ENCODE results near the gene MYBPH.

Gene MYBPH

GRCh38 chr1:203216274-203217138 is 40.9 kb upstream of the MYBPH start:
- no peak overlapping the region for H3K27ac ChIP-seq
- peak; percentile 89 for TF ChIP-seq CTCF (IDR thresholded peaks at IDR 0.05)
- no peak for TF ChIP-seq ZFX (IDR thresholded peaks at IDR 0.05; ENCODE audit: borderline replicate concordance)

- TF ChIP-seq ZFX (IDR thresholded peaks at IDR 0.05; ENCODE audit: borderline replicate concordance) (no peak), CTCF (IDR thresholded peaks at IDR 0.05) (no peak)
- H3K27ac ChIP-seq = no peak overlapping the region
Measured at GRCh38 chr1:203215573-203215972, 39.9 kb upstream of the MYBPH start.

GRCh38 chr1:203214871-203215270 is 39.2 kb upstream of the MYBPH start:
- no peak overlapping the region for H3K27ac ChIP-seq
- no peak for TF ChIP-seq CTCF (IDR thresholded peaks at IDR 0.05)
- no peak for TF ChIP-seq ZFX (IDR thresholded peaks at IDR 0.05; ENCODE audit: borderline replicate concordance)

GRCh38 chr1:203213126-203213525 is 37.5 kb upstream of the MYBPH start:
- no peak overlapping the region for H3K27ac ChIP-seq
- TF ChIP-seq CTCF (IDR thresholded peaks at IDR 0.05) = no peak
- no peak for TF ChIP-seq ZFX (IDR thresholded peaks at IDR 0.05; ENCODE audit: borderline replicate concordance)

GRCh38 chr1:203211812-203212211 is 36.2 kb upstream of the MYBPH start:
- TF ChIP-seq ZFX (IDR thresholded peaks at IDR 0.05; ENCODE audit: borderline replicate concordance) = no peak
- TF ChIP-seq CTCF (IDR thresholded peaks at IDR 0.05) = no peak

GRCh38 chr1:203210988-203211387 is 35.4 kb upstream of the MYBPH start:
- TF ChIP-seq ZFX (IDR thresholded peaks at IDR 0.05; ENCODE audit: borderline replicate concordance) (no peak), CTCF (IDR thresholded peaks at IDR 0.05) (no peak)
- no peak overlapping the region for H3K27ac ChIP-seq

More at GRCh38 chr1:203211812-203212211, 36.2 kb upstream of the MYBPH start:
- no peak overlapping the region for H3K27ac ChIP-seq

GRCh38 chr1:203210350-203210749 is 34.7 kb upstream of the MYBPH start:
- H3K27ac ChIP-seq = no peak overlapping the region
- TF ChIP-seq ZFX (IDR thresholded peaks at IDR 0.05; ENCODE audit: borderline replicate concordance) (no peak), CTCF (IDR thresholded peaks at IDR 0.05) (no peak)
